Posterior cingulate gyrus (tissue), 11 donors: Measurements from ENCODE around the gene PLAAT4.
"Not testable (repeated sequence)": the region's sequence is repeated elsewhere in the genome, so short reads cannot be mapped to it uniquely, and the experiment has no call there.

ENCODE experiments used
- DNase-seq, 10 donors: peaks; one replicate each; pipeline versions ENCODE4 v3.0.0 to v3.0.0-alpha.2; 2020 to 2021; ENCODE audit warnings: mixed read lengths in 3 of 10
- intact Hi-C: fragments of 100-400 bp; cut with DNase I; formaldehyde crosslinking; loops from one replicate; pipeline ENCODE4 v1.15.1; 2023

PLAAT4 gene

GRCh38 chr11:63508745-63509144 is 27.9 kb upstream of the PLAAT4 start:
- peak in 1 of 10 donors; percentile 67 for DNase-seq
- intact Hi-C loops, result loop anchor here (1.0 kb wide), 1 partner anchor 29 kb away; no protein-coding TSS in a partner anchor

- intact Hi-C loops, result loop anchor here (10.0 kb wide), 1 partner anchor 94 kb away; no protein-coding TSS in a partner anchor
- peak; percentile 76 to 97 (median 86) for DNase-seq
Observed at GRCh38 chr11:63510360-63511047, 26.1 kb upstream of the PLAAT4 start.

DNA sequence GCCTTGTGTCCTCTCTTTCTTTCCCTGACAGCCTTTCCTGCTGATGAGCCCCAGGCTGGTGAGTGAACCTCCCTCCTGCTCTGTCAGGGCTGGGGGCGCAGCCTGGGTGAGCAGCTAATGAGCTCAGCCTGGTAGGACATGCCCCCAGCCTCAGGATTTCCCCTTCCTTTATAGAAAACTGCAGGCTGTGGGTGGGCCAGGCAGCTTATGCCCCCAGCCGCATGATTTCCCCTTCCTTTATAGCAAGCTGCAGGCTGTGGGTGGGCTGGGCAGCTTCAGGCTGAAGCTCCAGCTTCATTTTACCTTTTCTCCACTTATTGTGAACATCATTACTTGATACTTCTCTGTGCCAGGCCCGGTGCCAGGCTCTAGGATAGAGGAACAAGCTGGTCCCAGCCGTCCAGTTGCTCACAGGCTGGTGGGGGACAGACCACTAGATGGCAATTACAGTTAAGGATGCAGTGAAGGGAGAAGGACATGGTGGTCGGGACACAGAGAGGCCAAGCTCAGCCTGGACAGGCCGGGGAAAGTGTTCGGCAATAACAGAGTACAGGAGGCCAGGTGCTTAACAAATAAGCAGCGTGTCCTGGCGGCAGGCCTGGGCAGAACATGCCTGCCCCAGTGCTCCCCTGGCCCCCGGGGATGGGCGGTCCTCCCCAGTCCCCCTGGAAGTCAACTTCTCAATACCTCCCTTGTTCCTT is 25.4 kb upstream of the PLAAT4 start:
- peak in 3 of 10 donors; percentile 25 to 82 (median 51) for DNase-seq
- intact Hi-C loops, result loop anchor here (10.0 kb wide), 1 partner anchor 94 kb away; no protein-coding TSS in a partner anchor

GRCh38 chr11:63512816-63513215 is 23.8 kb upstream of the PLAAT4 start:
- DNase-seq, result no peak
- intact Hi-C loops, result loop anchor here (10.0 kb wide), 1 partner anchor 92 kb away; no protein-coding TSS in a partner anchor

GRCh38 chr11:63516109-63516508 is 20.5 kb upstream of the PLAAT4 start:
- intact Hi-C loops, result loop anchor here (10.0 kb wide), 1 partner anchor 89 kb away; no protein-coding TSS in a partner anchor
- peak in 1 of 10 donors; percentile 80 for DNase-seq

GRCh38 chr11:63517156-63517555 is 19.5 kb upstream of the PLAAT4 start:
- intact Hi-C loops, result loop anchor here (10.0 kb wide), 1 partner anchor 88 kb away; no protein-coding TSS in a partner anchor
- DNase-seq, result no peak

DNA sequence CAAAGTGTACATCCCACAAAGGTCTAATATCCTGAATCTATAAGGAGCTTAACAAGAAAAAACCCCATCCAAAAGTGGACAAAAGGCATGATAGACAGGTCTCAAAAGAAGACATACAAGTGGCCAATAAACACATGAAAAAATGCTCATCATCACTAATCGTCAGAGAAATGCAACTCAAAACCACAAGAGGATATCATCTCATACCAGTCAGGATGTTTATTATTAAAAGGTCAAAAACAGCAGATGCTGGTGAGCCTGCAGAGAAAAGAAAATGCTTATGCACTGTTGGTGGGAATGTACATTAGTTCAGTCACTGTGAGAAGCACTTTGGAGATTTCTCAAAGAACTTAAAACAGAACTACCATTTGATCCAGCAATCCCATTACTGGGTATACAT is 18.1 kb upstream of the PLAAT4 start:
- DNase-seq, result no peak
- intact Hi-C loops, result loop anchor here (10.0 kb wide), 1 partner anchor 86 kb away; no protein-coding TSS in a partner anchor

- intact Hi-C loops, result no loop called here
- no peak for DNase-seq
Observed at GRCh38 chr11:63520606-63521170, 15.9 kb upstream of the PLAAT4 start.

DNA sequence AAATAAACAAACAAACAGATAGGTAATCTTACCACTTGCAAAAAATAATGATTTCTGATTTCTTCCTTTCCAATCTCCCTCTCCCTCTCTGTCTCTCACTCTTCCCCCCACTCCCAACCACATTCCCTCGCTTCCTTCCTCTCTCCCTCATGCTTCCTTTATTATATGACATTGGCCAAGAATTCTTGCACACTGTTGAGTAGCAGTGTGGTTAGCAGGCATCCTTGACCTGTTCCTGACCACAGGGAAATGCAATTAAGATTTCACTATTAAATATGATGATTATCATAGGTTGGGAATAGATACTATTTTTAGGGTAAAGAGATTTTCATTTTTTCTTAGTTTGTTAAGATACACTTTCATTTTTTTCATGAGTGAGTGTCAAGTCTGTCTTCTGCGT is 14.7 kb upstream of the PLAAT4 start:
- intact Hi-C loops, result no loop called here
- DNase-seq, result no peak

- DNase-seq, result no peak
- intact Hi-C loops, result no loop called here
Observed at GRCh38 chr11:63523151-63523550, 13.5 kb upstream of the PLAAT4 start.

- DNase-seq, result no peak
- intact Hi-C loops, result no loop called here
Observed at GRCh38 chr11:63527667-63528066, 8.9 kb upstream of the PLAAT4 start.

DNA sequence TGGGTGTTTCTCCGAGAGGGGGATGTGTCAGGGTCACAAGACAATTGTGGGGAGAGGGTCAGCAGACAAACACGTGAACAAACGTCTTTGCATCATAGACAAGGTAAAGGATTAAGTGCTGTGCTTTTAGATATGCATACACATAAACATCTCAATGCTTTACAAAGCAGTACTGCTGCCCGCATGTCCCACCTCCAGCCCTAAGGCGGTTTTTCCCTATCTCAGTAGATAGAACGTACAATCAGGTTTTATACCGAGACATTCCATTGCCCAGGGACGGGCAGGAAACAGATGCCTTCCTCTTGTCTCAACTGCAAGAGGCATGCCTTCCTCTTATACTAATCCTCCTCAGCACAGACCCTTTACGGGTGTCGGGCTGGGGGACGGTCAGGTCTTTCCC is 8.5 kb upstream of the PLAAT4 start:
- intact Hi-C loops, DNase-seq: not testable (repeated sequence)

DNA sequence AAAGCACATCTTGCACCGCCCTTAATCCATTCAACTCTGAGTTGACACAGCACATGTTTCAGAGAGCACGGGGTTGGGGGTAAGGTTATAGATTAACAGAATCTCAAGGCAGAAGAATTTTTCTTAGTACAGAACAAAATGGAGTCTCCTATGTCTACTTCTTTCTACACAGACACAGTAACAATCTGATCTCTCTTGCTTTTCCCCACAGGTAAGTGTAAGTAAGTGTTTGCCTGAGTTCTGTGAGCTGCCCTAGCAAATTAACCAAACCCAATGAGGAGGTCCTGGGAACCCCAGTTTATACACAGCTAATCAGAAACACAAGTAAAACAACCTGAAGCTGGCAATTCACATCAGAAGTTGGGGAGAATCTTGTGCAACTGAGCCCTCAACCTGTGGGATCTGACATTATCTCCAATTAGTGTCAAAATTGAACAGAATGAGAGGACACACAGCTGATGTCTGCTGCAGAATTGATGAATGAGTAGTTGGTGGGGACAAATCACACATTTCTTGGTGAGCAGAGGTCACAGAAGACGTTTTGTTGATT is 7.8 kb upstream of the PLAAT4 start:
- intact Hi-C loops, DNase-seq: not testable (repeated sequence)

DNA sequence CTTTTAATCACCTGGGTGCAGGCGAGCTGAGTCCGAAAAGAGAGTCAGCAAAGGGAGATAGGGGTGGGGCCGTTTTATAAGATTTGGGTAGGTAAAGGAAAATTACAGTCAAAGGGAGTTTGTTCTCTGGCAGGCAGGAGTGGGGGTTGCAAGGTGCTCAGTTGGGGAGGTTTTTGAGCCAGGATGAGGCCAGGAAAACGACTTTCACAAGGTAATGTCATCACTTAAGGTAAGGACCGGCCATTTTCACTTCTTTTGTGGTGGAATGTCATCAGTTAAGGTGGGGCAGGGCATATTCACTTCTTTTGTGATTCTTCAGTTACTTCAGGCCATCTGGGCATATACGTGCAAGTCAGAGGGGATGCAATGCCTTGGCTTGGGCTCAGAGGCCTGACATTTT is 7.2 kb upstream of the PLAAT4 start:
- intact Hi-C loops, DNase-seq: not testable (repeated sequence)

DNA sequence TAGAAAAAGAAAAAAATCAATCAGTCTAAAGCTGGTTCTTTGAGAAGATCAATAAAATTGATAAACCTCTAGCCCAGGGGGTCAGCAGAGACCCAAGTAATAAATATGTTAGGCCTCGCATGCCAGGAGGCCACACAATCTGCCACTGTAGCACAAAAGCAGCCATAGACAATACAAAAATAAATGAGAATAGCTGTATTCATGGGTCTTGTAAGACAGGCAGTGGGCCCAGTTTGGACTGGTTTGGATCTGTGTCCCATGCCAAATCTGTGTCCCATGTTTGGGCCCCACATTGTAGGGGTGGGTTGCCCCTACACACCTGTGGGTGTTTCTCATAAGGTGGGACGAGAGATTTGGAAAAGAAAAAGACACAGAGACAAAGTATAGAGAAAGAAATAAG is 6.6 kb upstream of the PLAAT4 start:
- intact Hi-C loops, result no loop called here
- peak in 3 of 10 donors; percentile 59 to 80 (median 59) for DNase-seq

DNA sequence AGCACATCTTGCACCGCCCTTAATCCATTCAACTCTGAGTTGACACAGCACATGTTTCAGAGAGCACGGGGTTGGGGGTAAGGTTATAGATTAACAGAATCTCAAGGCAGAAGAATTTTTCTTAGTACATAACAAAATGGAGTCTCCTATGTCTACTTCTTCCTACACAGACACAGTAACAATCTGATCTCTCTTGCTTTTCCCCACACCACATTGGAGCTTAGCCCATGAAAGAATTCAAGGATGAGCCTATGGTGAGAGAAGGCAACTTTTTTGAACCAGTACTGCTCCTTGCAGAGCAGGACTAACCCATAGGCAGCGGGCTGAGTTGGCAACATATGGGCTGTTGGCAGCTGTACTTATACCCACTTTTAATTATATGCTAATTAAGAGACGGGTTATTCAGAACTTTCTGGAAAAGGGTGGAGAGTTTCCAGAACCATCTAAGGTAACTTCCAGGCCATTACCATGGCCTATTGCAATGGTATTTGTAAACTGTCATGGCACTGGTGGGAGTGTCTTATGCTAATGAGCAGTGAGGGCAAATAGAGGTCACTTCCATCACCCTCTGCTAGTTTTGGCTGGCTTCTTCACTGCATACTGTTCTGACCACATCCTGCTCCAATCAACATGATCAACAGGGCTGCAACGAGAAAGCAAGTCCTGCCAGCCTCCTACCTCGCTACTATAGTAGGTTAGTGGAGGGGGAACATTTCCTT is 5.4 kb upstream of the PLAAT4 start:
- DNase-seq, intact Hi-C loops: not testable (repeated sequence)

- no peak for DNase-seq
Observed at GRCh38 chr11:63532117-63532516, 4.5 kb upstream of the PLAAT4 start.

GRCh38 chr11:63532799-63533475 is 3.7 kb upstream of the PLAAT4 start:
- intact Hi-C loops, result no loop called here
- no peak for DNase-seq

More at GRCh38 chr11:63532117-63532516, 4.5 kb upstream of the PLAAT4 start:
- intact Hi-C loops, result no loop called here

- intact Hi-C loops, result no loop called here
- no peak for DNase-seq
Observed at GRCh38 chr11:63534076-63534475, 2.5 kb upstream of the PLAAT4 start.
